ENCODE data around the gene CALCR.
"Not testable (repeated sequence)": the region's sequence is repeated elsewhere in the genome, so short reads cannot be mapped to it uniquely, and the experiment has no call there.

CALCR gene

DNA sequence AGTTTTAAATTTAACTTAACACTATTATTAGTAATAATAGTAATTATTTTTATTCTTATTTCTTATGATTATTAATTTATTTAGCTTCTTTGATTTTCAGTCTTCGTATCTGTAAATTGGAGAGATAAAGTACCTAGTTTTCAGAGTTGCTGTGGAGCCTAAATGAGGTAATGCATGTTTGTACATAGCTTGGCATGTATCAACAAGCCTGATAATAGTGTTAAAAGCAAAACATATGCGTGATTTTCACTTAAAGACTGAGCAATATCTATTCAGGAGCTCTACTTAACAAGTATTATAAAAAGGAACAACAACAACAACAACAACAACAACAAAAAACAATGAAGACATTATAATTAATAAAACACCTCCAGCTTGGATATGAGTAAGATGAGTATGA lies 12.4 kb downstream of the CALCR start:
- DNase-seq (ENCODE audit: low spot score), result no peak

DNA sequence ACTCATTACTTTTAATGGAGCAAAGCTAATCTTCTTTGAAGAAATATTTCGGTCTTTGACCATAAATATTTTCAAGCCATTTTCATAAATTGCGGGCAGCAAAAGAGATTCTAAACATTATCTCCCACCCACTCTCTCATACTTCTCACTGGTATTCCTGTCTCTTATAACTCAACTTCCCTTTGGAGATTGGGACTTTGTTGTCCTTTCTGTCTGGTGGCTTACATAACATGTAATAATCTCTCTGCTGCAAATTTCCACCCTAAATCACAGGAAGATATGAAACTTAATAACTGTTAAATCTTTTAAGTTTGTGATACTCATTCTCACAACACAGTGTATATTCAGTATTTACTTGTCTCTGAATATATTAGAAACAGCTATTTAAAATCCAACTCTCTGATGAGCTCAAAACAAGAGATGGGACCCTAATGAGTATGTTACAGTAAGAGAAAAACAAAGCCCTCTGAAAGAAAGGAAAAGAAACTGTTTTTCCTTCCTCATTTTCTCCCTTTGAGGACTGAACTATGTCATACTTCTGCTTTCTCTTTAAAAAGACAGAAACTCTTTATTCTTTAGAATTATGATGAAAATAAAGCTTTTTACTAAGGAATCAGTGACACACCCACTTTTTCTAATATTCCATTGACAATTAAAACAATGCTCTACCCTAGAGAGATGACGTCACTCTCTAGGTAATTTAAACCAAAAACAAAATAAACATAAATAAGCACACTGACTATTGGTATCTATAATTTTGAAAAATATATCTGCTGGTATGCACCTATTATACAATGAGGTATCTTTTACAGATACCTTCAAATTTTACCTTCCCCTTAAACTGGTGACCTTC lies 14.7 kb downstream of the CALCR start:
- no peak for DNase-seq (ENCODE audit: low spot score)

- no peak for DNase-seq (ENCODE audit: low spot score)
Observed at GRCh38 chr7:93558705-93559614, 15.6 kb downstream of the CALCR start.

- DNase-seq (ENCODE audit: low spot score), result no peak
Observed at GRCh38 chr7:93551931-93552330, 22.6 kb downstream of the CALCR start.

DNA sequence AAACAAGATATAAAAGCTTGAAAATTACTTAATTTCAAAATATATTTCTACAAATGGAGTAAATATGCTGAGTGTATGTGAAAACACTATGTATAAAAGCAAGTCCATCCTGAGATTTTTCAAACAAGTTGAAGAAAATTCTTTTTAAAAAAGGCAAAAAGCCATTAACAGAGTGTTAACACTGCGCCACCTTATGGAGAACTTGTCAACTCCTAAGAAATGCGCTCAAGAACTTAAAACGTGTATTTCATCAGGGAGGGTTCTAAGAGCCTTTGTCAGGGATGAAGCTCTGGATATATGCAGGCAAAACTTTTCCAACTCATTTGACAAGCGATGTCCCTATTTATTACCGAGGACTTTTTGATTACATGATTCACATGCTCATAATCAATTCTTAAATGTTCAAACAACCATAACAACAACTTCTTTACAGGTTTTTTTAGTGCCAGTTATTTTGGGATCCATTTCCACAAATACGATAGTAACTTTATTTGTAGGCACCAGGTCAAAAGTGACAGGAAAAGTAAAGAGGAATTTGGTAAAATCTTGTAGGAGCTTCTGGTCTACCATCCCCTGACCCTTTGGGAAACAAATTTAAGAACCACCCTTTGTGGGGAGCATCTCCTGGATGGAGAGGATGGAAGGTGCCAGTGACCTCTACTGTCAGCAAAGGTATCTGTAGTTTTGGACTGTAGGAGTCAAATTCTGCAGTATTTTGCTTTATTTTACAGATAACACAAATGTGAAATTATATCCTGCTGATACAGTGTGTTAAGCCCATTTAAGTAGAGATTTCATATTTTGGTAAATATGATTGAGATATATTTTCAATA lies 23.2 kb downstream of the CALCR start:
- peak; percentile 28 for DNase-seq (ENCODE audit: low spot score)

DNA sequence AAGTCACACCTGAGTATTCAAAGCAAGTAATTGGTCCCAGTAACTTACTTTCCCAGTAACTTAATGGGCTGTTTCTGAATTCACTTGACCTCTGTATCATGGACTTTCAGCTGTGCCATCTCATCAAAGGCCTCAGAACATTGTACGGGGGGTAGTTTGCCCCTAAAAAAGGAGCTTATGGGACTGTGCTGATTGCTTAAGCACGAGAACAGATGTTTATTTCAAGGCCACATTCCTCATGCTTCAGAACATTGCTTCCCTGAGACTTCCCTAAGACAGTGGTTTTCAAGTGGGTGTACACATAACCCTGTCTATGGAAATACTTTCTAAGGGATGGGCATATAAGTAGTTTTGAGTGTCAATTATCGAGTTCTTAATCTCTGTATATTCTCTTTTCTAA lies 26.8 kb downstream of the CALCR start:
- no peak for DNase-seq (ENCODE audit: low spot score)

DNA sequence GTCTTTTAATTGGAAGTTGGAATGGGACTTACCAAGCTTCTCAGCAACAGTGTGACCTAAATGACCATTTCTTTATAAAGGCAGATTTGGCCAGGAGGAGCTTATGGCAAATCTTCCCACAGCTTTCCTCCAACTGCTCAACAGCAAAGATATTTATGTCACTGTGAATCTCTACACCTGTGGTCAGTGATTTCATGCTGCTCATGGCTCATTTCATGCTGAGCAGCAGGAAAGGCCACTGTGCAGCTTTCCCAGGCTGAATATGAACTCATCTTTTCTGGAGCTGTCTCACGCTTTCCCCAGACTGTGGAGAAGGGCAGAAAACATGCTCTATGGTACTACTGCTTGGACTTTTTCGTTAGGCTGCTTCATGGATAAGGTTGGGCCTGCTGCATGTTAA lies 29.8 kb downstream of the CALCR start:
- no peak for DNase-seq (ENCODE audit: low spot score)

DNA sequence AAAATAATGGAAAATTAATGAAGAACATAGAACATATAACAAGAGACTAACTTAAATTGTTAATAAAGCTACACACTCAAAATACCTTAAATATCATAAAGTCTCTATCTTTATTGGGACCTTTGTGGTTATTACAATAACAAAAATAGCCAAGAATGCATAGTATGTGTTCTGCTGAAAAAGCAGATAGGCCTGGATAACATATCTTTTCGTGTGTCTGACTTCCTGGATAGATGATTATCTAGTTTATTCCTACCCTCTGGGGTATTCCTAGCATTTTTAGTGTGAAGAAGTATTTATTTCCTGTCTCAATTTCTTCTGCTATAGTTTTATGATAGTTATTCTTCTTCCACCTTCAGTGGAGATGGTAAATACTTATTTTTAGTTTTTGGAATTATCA lies 36.5 kb downstream of the CALCR start:
- no peak for DNase-seq (ENCODE audit: low spot score)

DNA sequence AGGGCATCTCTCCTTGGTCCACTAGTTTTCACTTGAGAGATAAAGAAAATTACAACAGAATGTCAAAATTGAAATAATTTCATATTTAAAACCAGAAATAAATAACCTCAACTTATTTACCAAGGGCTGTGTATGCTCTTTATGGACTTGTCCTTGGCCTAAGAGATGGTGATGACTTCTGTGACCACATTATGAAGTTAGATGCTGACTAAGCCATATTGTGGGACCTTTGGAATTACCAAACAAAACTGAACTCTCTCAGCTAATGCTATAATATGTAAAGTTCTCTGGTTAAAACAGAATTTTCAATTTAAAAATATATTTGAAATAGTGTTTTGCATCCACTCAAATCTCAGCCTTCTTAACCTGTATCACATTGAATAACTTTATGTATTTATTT lies 38.9 kb downstream of the CALCR start:
- DNase-seq (ENCODE audit: low spot score), result no peak

GRCh38 chr7:93530701-93531100 lies 43.8 kb downstream of the CALCR start:
- DNase-seq (ENCODE audit: low spot score), result no peak

DNA sequence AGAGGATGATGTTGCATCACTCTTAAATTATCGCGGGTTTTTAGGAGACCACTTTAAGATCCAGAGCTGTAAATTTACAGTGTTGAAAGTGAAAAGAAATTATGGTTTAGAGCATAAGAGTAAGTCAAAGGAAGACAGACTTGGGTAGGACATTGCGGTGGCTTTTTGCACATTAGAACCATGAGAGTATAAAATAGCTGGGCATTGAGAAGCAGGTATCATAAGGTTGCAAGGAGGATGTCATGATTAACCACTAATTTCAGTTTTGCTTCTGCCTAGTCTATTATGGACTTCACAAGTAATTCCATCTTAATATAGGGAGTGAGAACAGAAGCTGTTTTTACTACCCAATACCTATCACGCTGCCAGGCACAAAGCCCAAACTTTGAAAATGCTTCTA lies 57.7 kb downstream of the CALCR start:
- no peak for DNase-seq (ENCODE audit: low spot score)

GRCh38 chr7:93515144-93515543 lies 59.4 kb downstream of the CALCR start:
- no peak for DNase-seq (ENCODE audit: low spot score)

- DNase-seq (ENCODE audit: low spot score), result no peak
Observed at GRCh38 chr7:93509303-93509702, 65.2 kb downstream of the CALCR start.

GRCh38 chr7:93503088-93503487 lies 71.4 kb downstream of the CALCR start:
- DNase-seq (ENCODE audit: low spot score), result no peak

DNA sequence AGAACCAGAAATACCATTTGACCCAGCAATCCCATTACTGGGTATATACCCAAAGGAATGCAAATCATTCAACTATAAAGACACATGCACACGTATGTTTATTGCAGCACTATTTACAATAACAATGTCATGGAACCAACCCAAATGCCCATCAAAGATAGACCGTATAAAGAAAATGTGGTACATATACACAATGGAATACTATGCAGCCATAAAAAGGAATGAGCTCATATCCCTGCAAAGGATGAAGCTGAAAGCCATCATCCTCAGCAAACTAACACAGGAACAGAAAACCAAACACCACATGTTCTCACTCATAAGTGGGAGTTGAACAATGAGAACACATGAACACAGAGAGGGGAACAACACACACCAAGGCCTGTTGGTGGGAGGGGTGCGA lies 82.7 kb downstream of the CALCR start:
- DNase-seq (ENCODE audit: low spot score), result not testable (repeated sequence)

GRCh38 chr7:93476491-93477344 lies 97.8 kb downstream of the CALCR start:
- no peak for DNase-seq (ENCODE audit: low spot score)

DNA sequence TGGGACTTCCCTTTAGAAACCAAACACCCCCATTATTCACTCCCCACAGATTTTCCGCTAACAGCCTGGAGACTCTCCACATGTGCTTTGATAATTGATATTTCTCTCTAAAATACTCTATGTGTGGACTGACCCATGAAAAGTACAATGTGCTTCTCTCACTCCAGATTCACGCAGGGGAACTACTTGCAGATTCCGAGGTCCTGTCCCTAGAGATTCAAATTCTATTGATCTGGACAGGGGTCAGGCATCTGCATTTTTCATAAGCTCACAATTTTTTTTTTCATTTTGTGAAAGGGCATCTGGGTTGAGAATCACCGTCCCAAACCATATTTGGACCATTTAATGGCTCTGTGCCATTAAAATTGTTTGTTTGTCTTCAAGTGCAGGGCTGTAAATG lies 98.7 kb downstream of the CALCR start:
- DNase-seq (ENCODE audit: low spot score), result no peak

- DNase-seq (ENCODE audit: low spot score), result no peak
Observed at GRCh38 chr7:93471456-93471855, 103.1 kb downstream of the CALCR start.

DNA sequence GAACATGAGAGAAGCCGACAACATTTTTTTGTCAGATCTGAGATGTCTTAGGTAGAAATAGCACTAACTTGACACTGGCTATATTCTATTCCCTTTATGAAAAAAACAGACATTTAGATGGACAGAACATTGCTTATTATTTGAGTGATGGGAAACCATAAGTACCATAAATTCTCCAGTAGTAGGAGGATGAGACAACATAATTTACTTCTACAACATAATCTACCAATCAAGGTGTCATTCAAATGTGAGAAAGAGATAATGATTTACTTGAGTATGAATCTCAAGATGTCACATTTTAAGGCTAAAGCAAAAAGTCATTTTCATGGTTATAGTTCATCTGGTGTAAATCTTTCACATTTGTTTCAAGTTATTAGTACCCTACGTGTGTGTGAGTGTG lies 110.8 kb downstream of the CALCR start:
- no peak for DNase-seq (ENCODE audit: low spot score)

DNA sequence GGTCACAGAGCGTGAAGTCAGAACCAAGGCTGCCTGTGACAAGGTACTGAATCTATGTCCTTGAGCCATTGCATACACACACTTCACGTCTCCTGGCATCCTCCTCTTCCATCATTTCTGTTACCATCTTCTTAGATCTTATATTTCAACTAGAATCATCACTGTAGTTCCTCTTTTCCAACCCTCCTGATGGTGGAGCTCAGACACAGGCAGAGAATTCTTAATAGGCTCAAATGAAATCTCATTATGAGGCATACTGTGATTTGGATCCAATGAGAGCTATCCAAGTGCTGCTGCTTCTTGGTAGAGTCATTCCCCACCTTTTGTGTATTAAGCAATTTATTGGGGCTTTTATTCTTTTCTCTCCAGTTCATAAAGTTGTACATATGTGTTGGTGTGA lies 113.2 kb downstream of the CALCR start:
- DNase-seq (ENCODE audit: low spot score), result no peak

- no peak for DNase-seq (ENCODE audit: low spot score)
Observed at GRCh38 chr7:93453262-93453661, 121.3 kb downstream of the CALCR start.
